Measurements from ENCODE around the gene NUDT6.

DNA sequence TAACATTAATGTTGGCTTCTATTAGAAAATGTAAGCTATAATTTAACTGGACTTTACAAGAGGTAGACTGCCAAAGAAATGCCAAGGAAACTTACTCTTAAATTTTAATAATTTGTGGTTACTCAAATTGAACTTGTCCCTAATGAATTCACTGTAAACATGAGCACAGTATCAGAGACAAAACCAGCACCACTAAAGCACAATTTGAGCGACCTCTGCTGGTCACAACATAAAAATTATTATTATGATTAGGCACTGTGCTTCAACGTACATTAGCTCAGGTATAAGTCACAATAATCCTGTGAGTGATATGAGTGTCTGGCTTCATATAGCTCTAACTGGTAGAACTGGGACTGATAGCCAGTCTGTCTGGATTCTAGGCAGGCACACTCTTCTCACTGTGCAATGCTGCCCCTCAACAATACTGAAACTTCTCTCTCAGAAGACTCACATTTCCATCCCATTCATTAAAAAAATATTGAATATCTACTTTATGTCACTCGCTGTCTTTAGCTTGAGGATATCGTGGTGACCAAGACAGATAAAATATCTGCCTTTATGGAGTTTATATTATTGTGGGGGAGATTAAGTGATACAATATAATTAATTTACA, 8.0 kb downstream of the NUDT6 start:
- TF ChIP-seq, protein P1, sequence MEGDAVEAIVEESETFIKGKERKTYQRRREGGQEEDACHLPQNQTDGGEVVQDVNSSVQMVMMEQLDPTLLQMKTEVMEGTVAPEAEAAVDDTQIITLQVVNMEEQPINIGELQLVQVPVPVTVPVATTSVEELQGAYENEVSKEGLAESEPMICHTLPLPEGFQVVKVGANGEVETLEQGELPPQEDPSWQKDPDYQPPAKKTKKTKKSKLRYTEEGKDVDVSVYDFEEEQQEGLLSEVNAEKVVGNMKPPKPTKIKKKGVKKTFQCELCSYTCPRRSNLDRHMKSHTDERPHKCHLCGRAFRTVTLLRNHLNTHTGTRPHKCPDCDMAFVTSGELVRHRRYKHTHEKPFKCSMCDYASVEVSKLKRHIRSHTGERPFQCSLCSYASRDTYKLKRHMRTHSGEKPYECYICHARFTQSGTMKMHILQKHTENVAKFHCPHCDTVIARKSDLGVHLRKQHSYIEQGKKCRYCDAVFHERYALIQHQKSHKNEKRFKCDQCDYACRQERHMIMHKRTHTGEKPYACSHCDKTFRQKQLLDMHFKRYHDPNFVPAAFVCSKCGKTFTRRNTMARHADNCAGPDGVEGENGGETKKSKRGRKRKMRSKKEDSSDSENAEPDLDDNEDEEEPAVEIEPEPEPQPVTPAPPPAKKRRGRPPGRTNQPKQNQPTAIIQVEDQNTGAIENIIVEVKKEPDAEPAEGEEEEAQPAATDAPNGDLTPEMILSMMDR (IDR thresholded peaks at IDR 0.05; ENCODE audit: low read length), result peak; percentile 38; the same call in 1 of the 2 replicates
- no peak for TF ChIP-seq EZH2 (IDR thresholded peaks at IDR 0.05; ENCODE audit: borderline replicate concordance, low read length)
